Ovary (tissue), 1 donor: Measurements from ENCODE around the gene DPH7.

ENCODE experiments used
- EP300 ChIP-seq: sonication (generic); formaldehyde crosslinking; IDR thresholded peaks from one replicate; pipeline ENCODE4 v1.6.1; 2017; ENCODE audit warnings: antibody characterized with exemption
- POLR2A ChIP-seq: fragments of 450-650 bp; IDR thresholded peaks from one replicate; pipeline ENCODE4 v1.6.1; 2017; ENCODE audit warnings: antibody characterized with exemption, mild to moderate bottlenecking, moderate library complexity

- no peak for TF ChIP-seq POLR2A
- TF ChIP-seq EP300 = no peak
Observed at GRCh38 chr9:137614631-137615386, 36.1 kb upstream of the DPH7 start.
